GM12873 (cell line): ENCODE results near the gene TSR1.
A peak's percentile ranks its signal among the peaks of the same experiment; 100 is the strongest.

Experiments
- CTCF ChIP-seq: IDR thresholded peaks from 2 replicates; pipeline ENCODE4 v1.5.1; 2012; ENCODE audit warnings: low read depth, mild to moderate bottlenecking, moderate library complexity, low read length, control low read depth; ENCODE audit not compliant: insufficient read depth; ENCODE audit errors: missing control alignments

Gene TSR1

DNA sequence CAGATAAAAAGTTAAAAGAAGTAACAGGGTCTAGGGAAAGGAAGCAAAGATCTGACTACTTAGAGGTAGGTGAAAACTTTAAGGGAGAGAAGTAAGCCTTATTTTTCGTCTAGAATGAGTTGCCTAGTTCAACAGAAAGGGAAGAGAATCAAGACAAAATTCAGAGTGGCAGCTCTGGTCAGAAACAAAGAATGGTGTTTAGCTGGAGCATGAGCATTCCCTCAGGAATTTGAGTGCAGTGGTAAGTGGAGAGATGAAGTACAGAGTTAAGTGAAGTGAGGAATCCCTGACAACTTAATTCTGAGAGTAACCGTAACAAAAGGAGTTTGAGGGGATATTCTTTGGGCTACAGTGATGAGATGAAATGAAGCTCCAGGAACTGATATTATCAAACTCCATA is 44.2 kb downstream of the TSR1 start:
- TF ChIP-seq CTCF, result no peak

DNA sequence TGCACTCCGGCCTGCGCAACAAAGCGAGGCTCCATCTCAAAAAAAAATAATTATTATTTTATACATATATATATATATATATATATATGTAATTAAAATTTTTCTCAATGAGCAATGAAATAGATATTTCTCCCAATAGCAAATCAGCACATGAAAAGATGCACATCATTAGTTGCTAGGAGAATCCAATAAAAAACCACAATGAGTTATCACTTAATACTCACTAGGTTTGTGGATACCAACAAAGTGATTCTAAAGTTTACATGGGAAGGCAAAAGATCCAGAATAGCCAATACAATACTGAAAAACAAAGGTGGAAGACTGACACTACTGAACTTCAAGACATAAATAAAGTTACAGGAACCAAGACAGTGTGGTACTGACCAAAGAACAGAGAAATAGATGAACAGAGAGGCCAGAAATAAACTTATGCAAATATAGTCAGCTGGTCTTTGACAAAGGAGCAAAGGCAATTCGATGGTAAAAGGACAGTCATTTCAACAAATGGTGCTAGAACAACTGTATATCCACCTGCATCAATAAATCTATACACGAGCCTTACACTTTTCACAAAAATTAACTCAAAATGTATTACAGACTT is 46.3 kb downstream of the TSR1 start:
- TF ChIP-seq CTCF, result no peak

DNA sequence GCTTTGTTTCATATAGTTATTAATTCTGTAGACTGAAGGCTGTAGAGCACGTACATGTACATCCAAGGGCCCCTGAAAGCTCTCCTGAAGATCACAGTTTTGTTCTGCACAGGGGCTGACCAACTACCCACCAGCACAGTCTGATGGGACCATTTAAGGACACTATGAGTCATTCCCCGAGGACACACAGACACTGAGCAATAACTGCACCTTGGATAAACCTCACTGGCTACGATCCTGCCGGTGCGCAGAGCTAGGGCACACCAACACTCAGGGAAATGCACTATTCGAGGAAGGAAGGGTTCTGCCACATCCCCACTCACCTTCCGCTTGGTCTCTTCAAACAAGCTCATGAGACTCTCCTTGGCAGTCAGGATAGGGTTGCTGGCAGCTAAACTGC is 53.0 kb downstream of the TSR1 start:
- no peak for TF ChIP-seq CTCF

GRCh38 chr17:2282297-2282873 is 53.9 kb downstream of the TSR1 start:
- peak; percentile 56 for TF ChIP-seq CTCF

GRCh38 chr17:2279707-2280106 is 56.5 kb downstream of the TSR1 start:
- TF ChIP-seq CTCF, result no peak

DNA sequence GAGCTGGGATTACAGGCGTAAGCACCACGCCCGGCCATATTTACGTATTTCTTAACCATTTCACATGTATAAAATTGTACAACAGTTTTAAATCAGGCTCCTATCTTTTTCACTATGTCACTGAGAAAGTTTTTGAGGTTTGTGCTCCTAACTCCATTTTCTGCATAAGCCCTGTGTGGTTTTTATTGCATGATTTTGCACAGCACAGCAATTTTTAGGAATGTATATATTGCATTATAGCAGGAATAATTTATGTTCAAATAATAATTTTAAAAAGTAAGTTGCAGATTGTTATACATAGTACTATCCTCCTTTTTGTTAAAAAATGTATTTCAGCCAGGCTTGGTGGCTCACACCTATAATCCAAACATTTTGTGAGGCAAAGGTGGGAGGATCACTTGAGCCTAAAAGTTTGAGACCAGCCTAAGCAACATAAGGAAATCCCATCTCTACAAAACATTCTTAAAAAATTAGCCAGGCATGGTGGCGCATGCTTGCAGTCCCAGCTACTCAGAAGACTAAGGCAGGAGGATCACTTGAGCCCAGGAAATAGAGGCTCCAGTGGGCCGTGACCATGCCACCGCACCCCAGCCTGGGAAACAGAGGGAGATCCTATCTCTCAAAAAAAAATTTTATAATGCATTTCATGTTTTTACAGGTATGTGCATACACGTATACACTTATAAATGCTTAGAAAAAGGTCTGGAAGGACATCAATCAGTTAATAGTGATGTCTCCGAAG is 58.7 kb downstream of the TSR1 start:
- TF ChIP-seq CTCF, result no peak

DNA sequence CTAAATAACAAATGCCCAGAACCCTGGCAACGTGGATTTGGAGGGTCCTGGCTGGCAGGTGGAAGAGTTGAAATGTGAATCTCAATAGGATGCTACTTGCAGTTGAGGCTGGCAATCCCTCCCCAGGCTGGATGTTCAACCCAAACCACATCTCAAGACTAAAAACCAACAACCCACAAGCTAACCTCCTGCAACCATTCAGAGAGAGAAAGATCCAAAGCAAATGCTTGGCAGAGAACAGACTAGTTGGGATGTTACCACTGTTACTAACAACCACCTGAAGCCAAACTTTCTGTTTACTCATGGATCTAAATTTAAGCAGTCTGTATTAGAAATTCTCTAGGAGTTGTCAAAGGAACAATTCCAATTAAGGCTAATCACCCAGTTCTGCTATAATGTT is 60.5 kb downstream of the TSR1 start:
- no peak for TF ChIP-seq CTCF
